Amygdala (tissue), 56 donors: ENCODE results near the gene MSL2.
"Not testable (repeated sequence)": the region's sequence is repeated elsewhere in the genome, so short reads cannot be mapped to it uniquely, and the experiment has no call there.

Experiments
- DNase-seq, 56 donors: peaks; one replicate each; lab custom pipeline; 2025; lab: John Stamatoyannopoulos, UW

MSL2 gene, protein sequence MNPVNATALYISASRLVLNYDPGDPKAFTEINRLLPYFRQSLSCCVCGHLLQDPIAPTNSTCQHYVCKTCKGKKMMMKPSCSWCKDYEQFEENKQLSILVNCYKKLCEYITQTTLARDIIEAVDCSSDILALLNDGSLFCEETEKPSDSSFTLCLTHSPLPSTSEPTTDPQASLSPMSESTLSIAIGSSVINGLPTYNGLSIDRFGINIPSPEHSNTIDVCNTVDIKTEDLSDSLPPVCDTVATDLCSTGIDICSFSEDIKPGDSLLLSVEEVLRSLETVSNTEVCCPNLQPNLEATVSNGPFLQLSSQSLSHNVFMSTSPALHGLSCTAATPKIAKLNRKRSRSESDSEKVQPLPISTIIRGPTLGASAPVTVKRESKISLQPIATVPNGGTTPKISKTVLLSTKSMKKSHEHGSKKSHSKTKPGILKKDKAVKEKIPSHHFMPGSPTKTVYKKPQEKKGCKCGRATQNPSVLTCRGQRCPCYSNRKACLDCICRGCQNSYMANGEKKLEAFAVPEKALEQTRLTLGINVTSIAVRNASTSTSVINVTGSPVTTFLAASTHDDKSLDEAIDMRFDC

DNA sequence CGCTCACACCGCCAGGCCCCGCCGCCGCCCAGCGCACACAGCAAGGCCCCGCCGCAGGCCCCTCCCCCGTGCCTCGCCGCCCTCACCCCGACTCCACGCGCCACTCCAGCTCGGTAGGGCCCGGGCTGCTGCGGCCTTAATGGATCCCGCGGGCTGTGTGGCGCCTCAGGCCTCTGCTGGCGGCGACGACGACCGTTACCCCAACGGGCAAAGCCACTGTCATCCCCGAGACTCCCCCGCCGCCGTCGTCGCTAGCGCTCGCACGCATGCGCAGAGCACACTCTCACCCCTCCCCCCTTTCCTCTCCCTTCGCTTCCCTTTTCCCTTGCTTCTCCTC lies at the start of gene MSL2:
Gene MSL2, minus strand, starts transcription at position 272 of the 337 bp plus-strand sequence. CDS start 1,222 bp downstream, outside the sequence.
- DNase-seq, result no peak

DNA sequence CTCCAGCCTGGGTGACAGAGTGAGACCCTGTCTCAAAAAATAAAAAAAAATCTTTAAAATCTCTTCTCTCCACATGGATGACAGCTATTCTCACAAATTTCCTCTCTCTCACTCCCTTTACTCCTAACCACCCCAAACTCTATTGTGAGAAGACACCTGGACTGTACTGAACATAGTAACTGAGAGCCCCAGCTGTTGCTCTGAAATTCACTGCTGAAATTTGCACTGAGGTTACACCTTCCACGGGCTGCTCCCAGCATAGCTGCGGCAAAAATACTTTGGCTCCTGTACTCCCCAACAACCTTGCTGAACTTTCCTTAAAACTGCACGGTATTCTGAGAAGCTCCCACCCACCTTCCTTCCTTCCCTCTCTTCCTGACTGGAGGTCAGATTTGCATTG lies 49.6 kb upstream of the MSL2 start:
- no peak for DNase-seq

DNA sequence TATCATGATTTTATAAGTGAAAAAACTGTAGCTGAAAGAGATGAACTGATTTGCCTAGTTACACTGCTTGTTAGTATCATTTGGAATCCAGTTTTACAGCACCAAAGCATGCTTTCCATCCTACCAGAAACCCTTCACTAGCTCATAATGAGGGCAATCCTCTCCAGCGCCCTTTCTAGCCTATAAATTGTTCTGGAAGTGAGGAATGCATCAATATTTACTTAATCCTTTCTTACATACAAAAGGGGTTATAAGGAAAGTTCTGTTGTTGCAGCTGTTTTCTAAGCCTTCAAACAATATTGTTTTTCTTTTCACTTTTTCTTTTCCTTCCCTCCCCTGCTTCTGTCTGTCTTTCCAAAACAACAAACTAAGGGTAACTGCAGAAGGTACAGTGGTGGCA lies 43.0 kb upstream of the MSL2 start:
- DNase-seq, result no peak

DNA sequence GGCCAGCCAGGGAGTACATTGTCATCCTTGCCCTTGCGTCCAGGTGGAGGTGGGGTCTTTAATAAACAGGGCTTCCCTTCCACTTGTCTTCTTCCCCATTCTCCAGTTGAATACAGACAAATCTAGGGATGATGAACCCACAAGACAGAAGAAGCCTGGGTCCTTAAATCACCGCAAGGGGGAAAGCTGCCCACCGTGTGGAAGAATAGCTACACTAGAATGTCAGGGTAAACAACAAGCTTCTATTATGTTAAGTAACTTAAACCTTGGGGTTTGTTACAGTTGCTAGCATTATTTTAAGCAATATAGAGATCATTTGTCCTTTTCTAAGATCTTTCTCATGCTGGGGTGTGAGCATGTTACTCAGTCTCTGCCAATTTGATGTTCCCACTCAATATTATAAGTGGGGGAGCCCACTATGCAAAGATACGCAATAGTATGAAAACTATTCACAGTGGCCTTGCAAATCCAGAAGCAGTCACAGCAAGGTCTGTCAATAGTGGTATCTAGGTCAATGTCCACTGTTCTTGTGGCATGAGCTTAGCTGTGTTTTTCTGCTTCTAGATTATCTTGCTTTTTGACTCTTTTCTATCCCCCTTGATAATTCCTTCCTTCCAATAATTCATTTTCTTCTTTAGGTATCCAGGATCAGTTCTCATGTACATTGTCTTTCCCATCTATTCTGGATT lies 42.0 kb upstream of the MSL2 start:
- no peak for DNase-seq

DNA sequence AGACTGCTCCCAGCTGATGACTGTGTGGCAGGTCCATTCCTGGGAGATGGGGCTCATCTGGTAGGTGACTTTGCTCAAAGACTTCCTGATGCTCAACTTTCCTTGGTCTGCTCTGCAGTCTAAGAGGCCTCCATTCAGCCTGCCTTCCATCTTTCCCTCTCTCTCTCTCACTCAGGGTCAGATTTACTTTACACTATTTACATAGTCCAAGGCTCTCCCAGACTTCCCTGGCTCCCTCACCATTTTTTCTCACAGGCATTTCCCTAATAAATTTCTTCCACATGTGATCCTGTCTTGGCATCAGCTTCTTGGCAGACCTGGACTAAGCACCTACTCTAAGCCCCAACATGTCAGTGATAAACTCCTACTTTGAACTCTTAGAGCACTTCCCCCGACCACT lies 41.0 kb upstream of the MSL2 start:
- DNase-seq, result no peak

DNA sequence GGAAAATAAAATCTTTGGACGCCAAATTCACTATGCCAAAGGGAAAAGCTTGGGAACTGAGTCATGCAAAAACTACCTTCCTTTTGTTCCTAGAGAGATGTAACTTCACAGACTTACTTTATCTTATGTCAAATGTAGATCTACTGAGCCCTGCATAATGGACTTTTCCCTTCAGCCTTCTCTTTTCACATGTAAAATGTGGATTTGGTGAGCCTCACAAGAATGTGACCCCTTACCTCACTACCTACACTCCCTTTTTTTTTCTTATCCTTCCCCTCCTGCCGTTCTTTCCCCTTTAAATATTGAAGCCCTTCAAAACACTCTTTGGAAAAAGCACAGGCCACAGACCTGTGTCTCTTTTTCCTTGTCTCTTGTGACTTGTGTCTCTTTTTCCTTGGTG lies 40.0 kb upstream of the MSL2 start:
- DNase-seq, result no peak

DNA sequence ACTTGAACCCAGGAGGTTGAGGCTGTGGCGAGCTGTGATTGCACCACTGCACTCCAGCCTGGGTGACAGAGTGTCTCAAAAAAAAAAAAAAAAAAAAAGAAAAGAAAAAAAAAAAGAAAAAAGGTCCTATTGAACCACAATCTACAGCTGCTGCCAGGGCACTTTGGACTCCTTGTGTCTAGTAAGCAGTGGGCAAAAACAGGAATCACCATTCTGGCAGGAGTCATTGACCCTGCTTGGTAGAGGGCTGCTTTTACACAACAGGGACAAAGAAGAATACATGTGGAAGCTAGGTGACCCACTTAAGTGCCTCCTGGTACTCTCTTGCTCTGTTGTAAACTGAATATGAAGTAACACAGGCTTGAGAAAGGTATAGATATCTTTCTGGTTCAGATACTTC lies 39.4 kb upstream of the MSL2 start:
- DNase-seq, result no peak

DNA sequence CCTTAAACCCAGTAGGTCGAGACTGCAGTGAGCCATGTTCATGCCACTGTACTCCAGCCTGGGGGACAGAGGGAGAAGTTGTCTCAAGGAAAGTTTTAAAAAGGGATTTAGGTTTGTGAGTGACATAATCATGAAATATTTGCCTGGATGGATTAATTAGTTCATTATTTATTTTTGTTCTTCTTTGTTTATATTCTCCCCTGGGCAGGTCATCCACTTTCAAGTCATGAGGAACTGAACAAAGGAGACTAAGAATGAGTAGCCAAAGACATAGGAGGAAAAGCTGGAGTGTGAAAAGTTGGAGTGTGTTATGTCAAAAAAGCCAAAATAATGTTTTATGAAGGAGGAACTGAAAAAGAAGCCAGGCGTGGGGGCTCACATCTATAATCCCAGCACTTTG lies 36.3 kb upstream of the MSL2 start:
- DNase-seq, result no peak

DNA sequence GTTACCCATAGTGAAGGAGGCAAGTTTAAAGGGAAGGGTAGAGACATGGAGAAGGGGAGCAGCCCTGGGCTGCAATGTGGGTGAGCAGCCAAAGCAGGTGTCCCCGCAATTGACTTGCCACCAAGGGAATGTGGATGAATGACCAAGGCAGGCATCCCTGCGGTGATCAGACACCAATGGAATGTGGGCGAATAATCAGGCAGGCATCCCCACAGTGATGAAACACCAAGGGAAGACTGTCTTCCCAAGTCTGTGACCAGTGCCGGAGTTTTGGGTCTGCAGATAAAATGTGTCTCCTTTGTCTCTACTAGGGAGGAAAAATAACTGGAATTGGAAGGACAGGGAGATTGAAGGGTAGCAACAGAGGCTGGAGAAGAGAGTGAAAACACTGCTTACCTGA lies 26.6 kb upstream of the MSL2 start:
- not testable (repeated sequence) for DNase-seq

DNA sequence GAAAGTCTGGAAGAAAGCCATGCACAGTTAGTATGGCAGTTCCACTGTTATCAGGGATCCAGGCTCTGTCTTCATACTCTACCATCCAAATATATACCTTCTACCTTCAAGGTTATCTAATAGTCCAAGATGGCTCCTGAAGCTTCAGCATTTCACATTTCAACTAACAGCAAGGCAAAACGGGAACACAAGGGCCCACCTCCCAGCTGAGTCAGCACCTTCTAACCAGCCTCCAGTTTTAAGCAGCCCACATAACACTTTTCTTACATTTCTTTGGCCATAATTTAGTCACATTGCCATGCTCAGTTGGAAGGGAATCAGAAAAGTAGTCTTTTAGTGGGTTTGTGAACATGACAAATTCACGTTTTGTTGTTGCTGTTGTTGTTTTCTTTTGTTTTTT lies 15.4 kb upstream of the MSL2 start:
- DNase-seq, result no peak

DNA sequence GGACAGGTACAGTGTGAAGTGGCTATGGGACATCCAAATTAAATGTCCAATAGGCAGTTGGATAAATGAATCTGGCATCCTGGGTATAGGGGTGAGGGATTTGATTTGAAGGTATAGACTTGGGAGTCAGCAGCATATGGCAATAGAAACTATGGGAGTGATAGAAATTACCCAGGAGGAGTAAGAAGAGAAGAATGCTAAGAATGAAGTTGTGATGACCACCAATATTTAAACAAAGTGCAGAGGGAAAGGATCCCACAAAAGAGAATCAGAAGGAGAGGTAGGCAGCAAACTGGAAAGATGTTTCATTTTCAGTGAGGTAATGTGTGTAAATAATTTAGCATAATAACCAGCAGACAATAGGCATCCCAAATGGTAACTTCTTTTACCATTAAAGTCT lies 13.8 kb upstream of the MSL2 start:
- no peak for DNase-seq

DNA sequence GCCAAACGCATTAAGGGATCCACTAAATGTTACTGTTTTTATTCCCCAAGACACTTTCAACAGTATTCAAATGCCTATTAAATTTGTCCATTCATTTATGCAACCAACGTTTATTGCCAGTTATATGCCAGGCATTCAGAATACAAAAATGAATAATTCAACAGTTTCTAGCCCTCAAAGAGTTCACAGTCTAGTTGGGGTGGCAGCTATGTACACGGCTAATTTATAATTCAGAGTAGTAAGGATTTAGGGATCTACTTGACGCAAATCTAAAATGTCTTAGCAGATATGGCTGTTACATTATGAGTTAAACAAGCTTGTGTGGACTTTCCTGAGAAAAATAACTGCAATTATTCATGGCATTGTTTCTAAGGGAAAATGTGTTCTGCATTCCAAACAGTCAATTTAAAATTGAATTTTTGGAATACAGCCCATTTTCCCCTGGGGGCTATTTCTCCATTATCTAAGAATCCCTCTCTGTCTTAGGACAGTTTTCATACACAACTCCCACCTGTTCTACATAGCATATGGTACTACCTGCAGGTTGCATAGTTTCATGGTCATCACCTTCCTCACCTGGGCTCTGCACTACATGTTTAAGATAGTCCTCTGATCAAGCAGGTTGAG lies 11.5 kb upstream of the MSL2 start:
- DNase-seq, result no peak

DNA sequence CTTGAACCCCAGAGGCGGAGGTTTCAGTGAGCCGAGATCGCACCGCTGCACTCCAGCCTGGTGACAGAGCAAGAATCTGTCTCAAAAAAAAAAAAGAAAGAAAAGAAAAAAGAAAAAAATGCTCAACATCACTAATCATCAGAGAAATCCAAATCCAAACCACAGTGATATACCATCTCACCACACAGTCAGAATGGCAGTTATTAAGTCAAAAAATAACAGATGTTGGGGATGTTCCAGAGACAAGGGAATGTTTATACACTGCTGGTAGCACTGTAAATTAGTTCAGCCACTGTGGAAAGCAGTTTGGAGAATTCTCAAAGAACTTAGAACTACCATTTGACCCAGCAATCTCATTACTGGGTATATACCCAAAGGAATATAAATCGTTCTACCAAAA lies 3.1 kb upstream of the MSL2 start:
- DNase-seq, result not testable (repeated sequence)

DNA sequence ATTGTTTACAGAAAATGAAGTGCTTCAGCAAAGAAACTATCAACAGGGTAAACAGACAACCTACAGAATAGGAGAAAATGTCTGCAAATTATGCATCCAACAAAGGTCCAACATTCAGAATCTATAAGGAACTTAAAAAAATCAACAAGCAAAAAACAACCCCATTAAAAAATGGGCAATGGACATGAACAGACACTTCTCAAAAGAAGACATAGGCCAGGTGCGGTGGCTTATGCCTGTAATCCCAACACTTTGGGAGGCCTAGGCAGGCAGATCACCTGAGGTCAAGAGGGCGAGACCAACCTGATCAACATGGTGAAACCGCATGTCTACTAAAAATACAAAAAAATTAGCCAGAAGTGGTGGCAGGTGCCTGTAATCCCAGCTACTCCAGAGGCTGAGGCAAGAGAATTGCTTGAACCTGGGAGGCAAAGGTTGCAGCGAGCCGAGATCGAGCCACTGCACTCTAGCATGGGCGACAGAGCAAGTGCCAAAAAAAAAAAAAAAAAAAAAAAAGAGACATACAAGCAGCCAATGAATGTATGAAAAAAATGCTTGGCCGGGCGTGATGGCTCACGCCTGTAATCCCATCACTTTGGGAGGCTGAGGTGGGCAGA lies 2.4 kb upstream of the MSL2 start:
- DNase-seq, result not testable (repeated sequence)

DNA sequence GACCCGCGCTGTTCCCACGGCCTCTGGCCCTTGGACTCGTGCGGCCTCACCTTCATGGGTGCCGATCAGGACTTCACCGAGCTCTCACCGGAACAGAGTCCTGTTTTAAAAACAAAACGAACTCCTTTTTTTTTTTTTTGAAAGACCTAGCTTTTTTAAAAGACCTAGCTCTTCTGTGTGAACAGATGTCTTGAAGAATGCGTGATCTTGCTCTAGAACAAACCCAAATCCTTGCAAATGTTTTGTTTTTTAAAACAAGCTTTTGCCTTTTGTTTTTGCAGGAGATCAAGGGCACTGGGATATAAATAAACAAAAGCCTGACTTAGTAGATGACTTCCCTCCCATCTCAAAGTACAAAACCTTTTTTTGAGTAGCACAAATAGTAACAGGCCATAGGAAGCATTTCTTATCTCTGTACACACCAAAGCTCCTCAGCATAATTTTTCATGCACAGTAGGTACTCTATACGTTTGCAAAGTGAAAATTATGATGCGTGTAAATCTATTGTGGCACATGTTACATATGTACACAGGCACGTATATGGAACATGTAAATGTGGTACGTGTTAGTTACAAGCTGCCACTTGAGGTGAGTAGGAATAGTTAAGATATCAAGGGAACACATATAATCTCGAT lies 1.1 kb upstream of the MSL2 start:
- DNase-seq, result no peak

DNA sequence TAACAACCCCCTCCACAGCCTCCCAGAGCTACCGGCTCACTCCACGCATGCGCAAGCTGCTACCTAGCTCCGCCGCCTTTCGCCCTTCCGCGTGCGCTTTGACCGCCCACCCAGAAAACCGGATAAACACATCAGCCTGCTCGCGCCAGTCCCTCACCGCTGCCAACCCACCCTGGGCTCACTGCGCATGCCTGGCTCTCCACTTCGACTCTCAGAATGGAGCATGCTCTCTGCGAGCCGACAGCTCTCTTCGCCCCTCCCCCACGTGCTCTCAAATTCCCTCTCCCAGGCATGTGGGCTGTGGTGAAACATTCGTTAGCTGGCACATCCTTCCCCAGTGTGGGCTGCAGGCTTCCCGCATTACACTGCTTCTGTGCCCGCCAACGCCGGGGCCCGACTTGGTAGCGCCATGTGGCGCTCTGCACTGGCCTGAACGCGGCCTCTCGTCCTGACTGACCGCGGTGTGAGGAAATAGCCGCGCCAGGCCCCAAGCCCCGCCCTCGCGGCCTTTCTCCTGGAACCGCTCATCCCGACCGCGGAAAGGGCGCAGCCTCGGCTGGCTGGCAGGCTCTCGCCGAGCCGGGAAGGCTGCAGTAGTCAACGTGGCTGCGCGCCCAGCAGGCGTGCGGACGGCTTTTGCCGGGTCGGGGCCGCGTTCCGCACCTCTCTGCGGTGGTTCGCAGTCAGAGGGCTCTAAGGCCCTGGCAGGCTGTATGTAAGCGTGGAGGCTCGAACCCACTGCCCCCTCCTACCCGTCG lies 445 bp upstream of the MSL2 start:
- peak; percentile 77 to 99 (median 96) for DNase-seq

DNA sequence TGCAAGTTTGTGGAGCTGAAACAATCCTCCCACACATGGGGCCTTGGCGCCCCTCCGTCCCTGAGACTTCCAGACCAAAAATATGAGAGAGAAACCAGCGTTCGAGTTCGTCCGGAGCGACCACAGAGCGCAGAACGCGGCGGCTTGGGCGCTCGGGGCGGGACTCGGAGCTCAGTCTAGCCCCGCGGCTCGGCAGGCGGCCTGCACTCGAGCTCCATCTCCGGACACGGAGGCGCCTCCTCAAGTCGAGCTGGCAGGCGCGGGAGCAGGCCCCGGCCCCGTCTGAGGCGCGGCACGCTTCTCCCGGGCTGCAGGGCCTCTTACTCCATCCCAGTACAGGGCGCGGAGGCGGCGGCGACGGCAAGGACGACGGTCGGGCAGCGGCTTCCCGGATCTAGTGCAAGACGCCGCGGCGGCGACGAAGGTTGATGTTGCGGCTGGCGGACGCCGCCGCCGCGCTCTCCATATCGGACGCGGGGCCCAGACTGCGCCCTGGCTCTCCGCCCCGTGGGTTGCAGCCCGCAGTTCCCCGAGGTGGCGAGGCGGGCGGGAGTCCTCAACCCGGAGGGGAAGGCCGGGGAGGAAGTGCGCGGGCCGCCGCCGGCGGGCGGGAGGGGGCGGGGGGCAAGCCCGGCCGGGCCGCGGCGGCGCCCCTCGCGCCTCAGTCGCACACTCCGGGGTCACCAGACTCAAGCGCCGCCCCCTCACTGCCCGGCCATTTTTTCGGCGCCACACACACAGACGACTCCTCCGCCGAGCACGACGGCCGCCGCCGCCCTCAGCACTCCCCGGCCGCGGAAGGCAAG lies 674 bp downstream of the MSL2 start:
- DNase-seq, result peak in 52 of 56 donors; percentile 16 to 89 (median 76)

DNA sequence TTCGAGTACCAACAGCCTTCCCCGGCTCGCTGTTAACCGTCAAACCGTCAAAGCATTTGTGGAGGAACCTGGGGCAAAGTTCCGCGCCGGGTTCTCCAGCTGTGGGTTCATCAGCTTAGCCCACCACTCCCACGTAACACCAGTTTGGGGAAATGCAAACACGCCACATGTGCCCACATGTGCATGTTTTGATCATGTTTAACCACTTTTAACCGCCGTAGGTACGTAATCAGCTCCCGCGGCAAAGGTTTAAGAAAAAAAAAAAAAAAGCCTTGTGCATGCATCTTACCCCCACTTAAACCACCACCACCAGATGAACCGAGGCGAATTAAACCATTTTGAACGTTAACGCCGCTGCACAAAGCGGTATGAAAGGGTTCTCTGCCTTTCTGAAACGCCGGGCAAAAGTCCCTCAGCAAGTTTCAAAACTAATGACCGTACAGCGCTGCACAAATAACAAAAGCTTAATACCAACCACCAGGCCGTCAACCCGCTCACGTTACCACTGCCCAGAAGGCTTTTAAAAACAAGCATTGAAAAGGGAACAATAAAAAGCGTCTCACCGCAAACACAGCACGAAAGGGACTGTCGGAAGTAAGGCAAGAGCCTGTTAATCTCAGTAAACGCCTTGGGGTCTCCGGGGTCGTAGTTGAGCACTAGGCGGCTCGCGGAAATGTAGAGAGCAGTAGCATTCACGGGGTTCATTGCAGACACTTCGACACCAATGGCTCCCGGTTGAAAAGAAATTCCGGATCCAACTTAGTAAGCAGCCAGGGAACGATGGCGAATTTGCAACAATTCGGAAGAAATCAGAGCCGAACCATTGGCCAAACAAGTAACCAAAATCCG lies 1.5 kb downstream of the MSL2 start:
- peak in 14 of 56 donors; percentile 2 to 44 (median 8) for DNase-seq
